Upper lobe of left lung (tissue), 6 donors: ENCODE results near the gene UNC5A. TPM values are rescaled to one million over a fixed set of nuclear protein-coding genes. Genes with fewer than 3 reads are reported as not detected.

ENCODE experiments used
- ATAC-seq, 2 donors: fragments of 200-7000 bp; cut with Tn5 transposase; one replicate each; pipeline ENCODE4 v1.9.1; 2022; ENCODE audit warnings: mild to moderate bottlenecking in 2 of 2, moderate library complexity in 2 of 2; ENCODE audit not compliant: low FRiP score in 2 of 2
- DNase-seq, 2 donors: peaks; one replicate each; pipeline ENCODE4 v3.0.0-alpha.2; 2019 to 2020
- H3K27ac ChIP-seq, 4 donors: fragments of 200-600 bp; sonication (generic); one replicate each; pipeline ENCODE4 v1.5.1; 2016 to 2019
- H3K27me3 ChIP-seq, 4 donors: fragments of 200-600 bp; sonication (generic); one replicate each; pipeline ENCODE4 v1.5.1; 2017 to 2019
- H3K36me3 ChIP-seq, 4 donors: fragments of 200-600 bp; sonication (generic); one replicate each; pipeline ENCODE4 v1.5.1; 2016 to 2019
- H3K4me1 ChIP-seq, 4 donors: fragments of 200-600 bp; sonication (generic); one replicate each; pipeline ENCODE4 v1.5.1; 2018 to 2019
- H3K4me3 ChIP-seq, 4 donors: fragments of 200-600 bp; sonication (generic); one replicate each; pipeline ENCODE4 v1.5.1; 2017 to 2019; ENCODE audit warnings: mild to moderate bottlenecking in 2 of 4, moderate library complexity in 1 of 4
- H3K9me3 ChIP-seq, 4 donors: fragments of 200-600 bp; sonication (generic); one replicate each; pipeline ENCODE4 v1.5.1; 2018 to 2019
- EP300 ChIP-seq, 4 donors: sonication (generic); formaldehyde crosslinking; IDR thresholded peaks; one replicate each; pipeline ENCODE4 v1.5.1; 2017; ENCODE audit warnings: antibody characterized with exemption in 4 of 4, control low read depth in 2 of 4
- POLR2A ChIP-seq, 4 donors: fragments of 450-650 bp; IDR thresholded peaks; one replicate each; pipeline ENCODE4 v1.5.1; 2016 to 2017; ENCODE audit warnings: antibody characterized with exemption in 4 of 4, mild to moderate bottlenecking in 2 of 4
- POLR2AphosphoS5 ChIP-seq, 2 donors: sonication (generic); formaldehyde crosslinking; IDR thresholded peaks; one replicate each; pipeline ENCODE4 v1.5.1; 2017; ENCODE audit warnings: antibody characterized with exemption in 2 of 2
- WGBS, 2 donors: methylation state at CpG; one replicate each; pipeline ENCODE4 v1.1.5; 2017 to 2018; 5-methylcytosine and 5-hydroxymethylcytosine counted together
- total RNA-seq, 6 donors: library from RNA; depleted of rRNA in 4 of 6; stranded (reverse); fragments of >200 nt in 4 of 6; gene quantifications; one replicate each; pipeline versions ENCODE4 v1.1.0 to v1.2.1, GENCODE V29; 2016 to 2021
- TF ChIP-seq, protein P1 (sequence below), 6 experiments: fragments of 450-650 bp in 4 of 6; fragments of 200-600 bp in 2 of 6; sonication (generic) in 2 of 6; IDR thresholded peaks; one replicate each; pipeline ENCODE4 v1.5.1; 2016 to 2019; ENCODE audit warnings: antibody characterized with exemption in 6 of 6
- donor health status: DM: no; HTN: no; CAD: no; lungs with moderate emphysema.
- donor health status: DM: no; HTN: yes; CAD: no; lungs with severe emphysema.

The UNC5A gene
- total RNA-seq, 6 donors from 2014 or later: 0.20 to 1.0 (median 0.39) TPM; not detected in 1

- Histone ChIP-seq H3K27ac (no peak overlapping the region), H3K36me3 (peaks cover 23 to 76% (median 52%) of the 10 kb centered on the region in 4 donors), H3K4me1 (peaks cover 0 to 16% (median 2%) of the 10 kb centered on the region in 4 donors), H3K4me3 (no peak overlapping the region), H3K9me3 (no peaks in the 10 kb centered on the region), H3K27me3 (no peaks in the 10 kb centered on the region)
- no peak for DNase-seq
- no peak for ATAC-seq
- TF ChIP-seq POLR2AphosphoS5 (IDR thresholded peaks at IDR 0.05): no peak
- TF ChIP-seq, protein P1, sequence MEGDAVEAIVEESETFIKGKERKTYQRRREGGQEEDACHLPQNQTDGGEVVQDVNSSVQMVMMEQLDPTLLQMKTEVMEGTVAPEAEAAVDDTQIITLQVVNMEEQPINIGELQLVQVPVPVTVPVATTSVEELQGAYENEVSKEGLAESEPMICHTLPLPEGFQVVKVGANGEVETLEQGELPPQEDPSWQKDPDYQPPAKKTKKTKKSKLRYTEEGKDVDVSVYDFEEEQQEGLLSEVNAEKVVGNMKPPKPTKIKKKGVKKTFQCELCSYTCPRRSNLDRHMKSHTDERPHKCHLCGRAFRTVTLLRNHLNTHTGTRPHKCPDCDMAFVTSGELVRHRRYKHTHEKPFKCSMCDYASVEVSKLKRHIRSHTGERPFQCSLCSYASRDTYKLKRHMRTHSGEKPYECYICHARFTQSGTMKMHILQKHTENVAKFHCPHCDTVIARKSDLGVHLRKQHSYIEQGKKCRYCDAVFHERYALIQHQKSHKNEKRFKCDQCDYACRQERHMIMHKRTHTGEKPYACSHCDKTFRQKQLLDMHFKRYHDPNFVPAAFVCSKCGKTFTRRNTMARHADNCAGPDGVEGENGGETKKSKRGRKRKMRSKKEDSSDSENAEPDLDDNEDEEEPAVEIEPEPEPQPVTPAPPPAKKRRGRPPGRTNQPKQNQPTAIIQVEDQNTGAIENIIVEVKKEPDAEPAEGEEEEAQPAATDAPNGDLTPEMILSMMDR (IDR thresholded peaks at IDR 0.05): no peak
- TF ChIP-seq POLR2A (IDR thresholded peaks at IDR 0.05): no peak
- TF ChIP-seq EP300 (IDR thresholded peaks at IDR 0.05): no peak
- 86 to 88% methylated on average over 1 of the region's 1 CpG for WGBS, 2 donors
Measured at GRCh38 chr5:176906126-176906525, 95.8 kb downstream of the UNC5A start.

- H3K36me3 ChIP-seq: peaks cover 23 to 76% (median 52%) of the 10 kb centered on the region in 4 donors
- ATAC-seq (no peak), DNase-seq (no peak)
- H3K27me3 ChIP-seq: no peaks in the 10 kb centered on the region
- TF ChIP-seq EP300 (IDR thresholded peaks at IDR 0.05) (no peak), POLR2A (IDR thresholded peaks at IDR 0.05) (no peak), POLR2AphosphoS5 (IDR thresholded peaks at IDR 0.05) (no peak)
- TF ChIP-seq, protein P1 (IDR thresholded peaks at IDR 0.05): no peak
- H3K4me1 ChIP-seq: peaks cover 0 to 14% (median 2%) of the 10 kb centered on the region in 4 donors
- 86 to 98% methylated on average over 3 of the region's 3 CpGs for WGBS, 2 donors
- no peak overlapping the region for H3K27ac ChIP-seq
- no peak overlapping the region for H3K4me3 ChIP-seq
- H3K9me3 ChIP-seq: no peaks in the 10 kb centered on the region
Measured at GRCh38 chr5:176906796-176907195, 96.4 kb downstream of the UNC5A start.

DNA sequence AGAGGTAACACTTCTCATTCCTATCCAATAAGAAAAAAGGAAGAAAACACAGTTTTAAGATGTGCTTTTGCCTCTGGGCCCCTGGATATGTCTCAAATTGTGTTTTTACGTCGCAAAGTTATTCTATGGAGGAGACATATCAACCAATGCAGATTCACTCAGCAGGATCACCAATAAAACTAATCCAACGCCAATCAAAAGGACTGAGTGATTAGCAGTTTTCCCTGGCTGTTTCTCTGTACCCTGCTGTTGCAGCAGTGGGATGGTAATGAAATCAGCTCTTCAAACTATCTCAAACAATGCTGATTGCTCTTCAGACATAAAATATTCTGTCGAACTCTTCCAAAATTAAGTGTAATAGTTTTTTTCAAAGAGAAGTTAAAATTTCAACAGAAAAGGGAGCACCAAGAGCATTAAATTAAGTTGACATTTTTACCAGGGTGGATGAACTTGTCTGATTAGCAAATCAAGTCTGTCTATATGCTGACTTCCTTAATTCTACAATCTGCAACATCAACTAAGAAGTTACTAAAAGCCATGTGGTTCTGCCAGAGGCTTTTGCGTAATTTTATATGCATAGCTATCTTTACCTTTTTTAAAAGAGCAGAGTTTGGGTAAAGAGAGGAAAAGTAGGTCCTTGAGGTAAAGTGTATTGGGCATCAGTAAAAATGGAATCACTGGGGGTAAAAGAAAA is 98.5 kb downstream of the UNC5A start:
- H3K9me3 ChIP-seq: no peaks in the 10 kb centered on the region
- H3K36me3 ChIP-seq: peaks cover 20 to 63% (median 42%) of the 10 kb centered on the region in 4 donors
- H3K4me1 ChIP-seq: no peaks in the 10 kb centered on the region
- H3K27ac ChIP-seq: no peak overlapping the region
- 90 to 92% methylated on average over 5 of the region's 5 CpGs for WGBS, 2 donors
- H3K27me3 ChIP-seq: no peaks in the 10 kb centered on the region
- TF ChIP-seq POLR2AphosphoS5 (IDR thresholded peaks at IDR 0.05) (no peak), EP300 (IDR thresholded peaks at IDR 0.05) (no peak), POLR2A (IDR thresholded peaks at IDR 0.05) (no peak)
- TF ChIP-seq, protein P1 (IDR thresholded peaks at IDR 0.05): no peak
- H3K4me3 ChIP-seq: no peak overlapping the region
- ATAC-seq: no peak
- no peak for DNase-seq

DNA sequence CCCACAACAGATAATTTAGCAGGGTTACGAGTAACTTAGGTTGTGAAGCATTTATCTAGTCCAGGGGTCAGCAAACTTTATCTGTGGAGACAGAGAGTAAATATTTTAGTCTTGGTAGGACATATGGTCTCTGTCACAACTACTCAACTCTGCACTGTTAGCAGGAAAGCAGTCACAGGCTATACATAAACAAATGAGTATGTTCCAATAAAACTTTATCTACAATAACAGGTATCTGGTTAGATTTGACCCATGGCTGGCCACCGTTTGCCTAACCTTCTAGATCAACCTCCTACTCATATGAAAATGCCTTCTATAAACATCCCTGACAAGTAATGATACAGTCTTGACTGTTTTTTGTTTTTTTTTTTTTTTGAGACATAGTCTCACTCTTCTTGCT is 101.8 kb downstream of the UNC5A start:
- peaks cover 0 to 3% (median 0%) of the 10 kb centered on the region in 4 donors for H3K4me1 ChIP-seq
- no peaks in the 10 kb centered on the region for H3K9me3 ChIP-seq
- H3K27ac ChIP-seq: no peak overlapping the region
- H3K4me3 ChIP-seq: no peak overlapping the region
- no peaks in the 10 kb centered on the region for H3K27me3 ChIP-seq
- H3K36me3 ChIP-seq: peaks cover 0 to 30% (median 13%) of the 10 kb centered on the region in 4 donors
- TF ChIP-seq, protein P1 (IDR thresholded peaks at IDR 0.05): no peak
- TF ChIP-seq POLR2A (IDR thresholded peaks at IDR 0.05): no peak
- no peak for TF ChIP-seq EP300 (IDR thresholded peaks at IDR 0.05)
- TF ChIP-seq POLR2AphosphoS5 (IDR thresholded peaks at IDR 0.05): no peak
- 80 to 89% methylated on average over 2 of the region's 2 CpGs for WGBS, 2 donors
- DNase-seq (no peak), ATAC-seq (no peak)

GRCh38 chr5:176915906-176916305 is 105.5 kb downstream of the UNC5A start:
- WGBS, 2 donors: 60 to 63% methylated on average over 2 of the region's 2 CpGs
- TF ChIP-seq POLR2A (IDR thresholded peaks at IDR 0.05) (no peak), POLR2AphosphoS5 (IDR thresholded peaks at IDR 0.05) (no peak), EP300 (IDR thresholded peaks at IDR 0.05) (no peak)
- TF ChIP-seq, protein P1 (IDR thresholded peaks at IDR 0.05): no peak
- H3K27me3 ChIP-seq: no peaks in the 10 kb centered on the region
- DNase-seq: no peak
- no peaks in the 10 kb centered on the region for H3K9me3 ChIP-seq
- no peak overlapping the region for H3K4me3 ChIP-seq
- no peak overlapping the region for H3K27ac ChIP-seq
- ATAC-seq: no peak
- H3K36me3 ChIP-seq: peaks cover 0 to 15% (median 3%) of the 10 kb centered on the region in 4 donors
- H3K4me1 ChIP-seq: peaks cover 0 to 3% (median 0%) of the 10 kb centered on the region in 4 donors
